Adrenal gland (tissue), 12 donors: ENCODE measurements around the gene C9orf50. TPM values are rescaled to one million over a fixed set of nuclear protein-coding genes. Genes with fewer than 3 reads are reported as not detected.

Source experiments
- DNase-seq, 7 donors: peaks; one replicate each; pipeline ENCODE4 v3.0.0-alpha.2; 2019 to 2020
- H3K27ac ChIP-seq, 5 donors: fragments of 200-600 bp; sonication (generic) in 4 of 5; 1 replicate in 3 of 5; 2 replicates in 2 of 5; pipeline versions ENCODE4 v1.5.1 to v1.8.0; 2016 to 2020; ENCODE audit warnings: mild to moderate bottlenecking in 1 of 5
- H3K27me3 ChIP-seq: fragments of 200-600 bp; 2 replicates; pipeline ENCODE4 v1.8.0; 2021
- H3K36me3 ChIP-seq, 2 donors: fragments of 200-600 bp; replicated peaks in 1 of 2; 1 replicate in 1 of 2; 2 replicates in 1 of 2; pipeline versions ENCODE4 v1.5.1 to v1.8.0; 2018 to 2022
- H3K4me1 ChIP-seq, 2 donors: fragments of 200-600 bp; replicated peaks in 1 of 2; 1 replicate in 1 of 2; 2 replicates in 1 of 2; pipeline versions ENCODE4 v1.5.1 to v1.8.0; 2018 to 2021
- H3K4me3 ChIP-seq, 4 donors: fragments of 200-600 bp; sonication (generic) in 3 of 4; one replicate each; pipeline ENCODE4 v1.5.1; 2016 to 2018
- H3K9me3 ChIP-seq, 3 donors: fragments of 200-600 bp; sonication (generic) in 1 of 3; replicated peaks in 1 of 3; 1 replicate in 2 of 3; 2 replicates in 1 of 3; pipeline versions ENCODE4 v1.5.1 to v1.8.0; 2016 to 2021
- POLR2A ChIP-seq, 2 donors: fragments of 450-650 bp; IDR thresholded peaks; one replicate each; pipeline ENCODE4 v1.6.1; 2017; ENCODE audit warnings: antibody characterized with exemption in 2 of 2, mild to moderate bottlenecking in 2 of 2, moderate library complexity in 1 of 2
- WGBS, 4 donors: extraction: QIAGEN DNeasy Blood & Tissue Kit in 2 of 4; methylation state at CpG; one replicate each; pipeline versions ENCODE4 v1.1.5 to v1.1.7; 2013 to 2017; 5-methylcytosine and 5-hydroxymethylcytosine counted together
- intact Hi-C, 2 donors: fragments of 100-400 bp; cut with DNase I; formaldehyde crosslinking; loops; one replicate each; pipeline versions ENCODE4 v1.14.1 to v1.15.0; 2022 to 2023
- polyA plus RNA-seq, 3 donors: library from polyadenylated mRNA; stranded (reverse); fragments of 200-250 nt in 2 of 3; fragments of 350-450 nt in 1 of 3; fragmentation: Illumina TruSeq in 1 of 3; extraction: RNeasy Lipid Tissue Mini Kit (QIAGEN cat#74804) in 1 of 3; gene quantifications; one replicate each; pipeline ENCODE4 v1.2.3, GENCODE V29; 2013 to 2014
- total RNA-seq, 9 donors: library from RNA; depleted of rRNA in 4 of 9; stranded (reverse); fragments of >200 nt in 4 of 9; fragments of 120-200 nt in 1 of 9; fragmentation: NEBNext Ultra II Directional in 1 of 9; extraction: Animal tissue kit (Norgen Biotek cat#: 25700) in 1 of 9; gene quantifications; one replicate each; pipeline versions ENCODE4 v1.1.0 to v1.2.4, GENCODE V29; 2013 to 2023
- TF ChIP-seq, protein P1 (sequence below), 6 experiments: fragments of 450-650 bp in 4 of 6; fragments of 200-600 bp in 2 of 6; sonication (generic) in 1 of 6; IDR thresholded peaks; 1 replicate in 5 of 6; 2 replicates in 1 of 6; pipeline versions ENCODE4 v1.5.1 to v1.8.0; 2016 to 2021; ENCODE audit warnings: antibody characterized with exemption in 6 of 6, mild to moderate bottlenecking in 2 of 6, moderate library complexity in 1 of 6
- donor health status: healthy with polysubstance abuse.
- donor health status: Bipolar disorder and iron deficiency.
- donor health status: DM: yes; HTN: yes; CAD: no.
- donor health status: DM: no; HTN: no; CAD: no.
- donor health status: DM: no; HTN: no; CAD: no.
- donor health status: DM: yes; HTN: yes; CAD: no.

C9orf50 gene
- total and polyA plus RNA-seq, 12 donors = 0.11 to 0.74 (median 0.37) TPM; not detected in 7

DNA sequence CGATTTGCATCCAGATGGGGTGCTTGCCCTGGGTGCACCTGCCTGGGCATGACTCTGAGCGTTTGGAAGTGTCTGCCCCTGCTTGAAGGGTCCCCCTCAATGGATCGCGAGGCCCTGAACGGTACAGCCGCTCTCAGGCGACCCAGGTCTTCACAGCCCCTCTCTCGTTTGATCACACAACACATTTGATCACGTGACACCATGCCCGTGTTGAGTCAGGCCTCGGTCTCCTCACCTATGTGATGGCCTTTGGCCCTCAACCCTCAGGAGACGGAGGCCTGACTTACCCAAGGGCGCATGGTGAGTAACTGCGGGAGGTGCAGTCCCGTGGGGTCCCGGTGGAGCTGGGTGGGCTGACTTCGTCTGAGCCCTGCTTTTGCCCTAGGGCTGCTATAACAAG lies 24.0 kb upstream of the C9orf50 start:
- Histone ChIP-seq H3K36me3 (no peaks in the 10 kb centered on the region), H3K4me1 (peaks cover 13 to 16% of the 10 kb centered on the region in 2 donors), H3K4me3 (no peak overlapping the region), H3K27ac (no peak overlapping the region), H3K27me3 (no peaks in the 10 kb centered on the region), H3K9me3 (no peaks in the 10 kb centered on the region)
- WGBS, 4 donors = 74 to 79% (median 78%) methylated on average over 16 to 17 of the region's 17 CpGs
- intact Hi-C loops = loop anchor here (5.0 kb wide), 3 partner anchors 77 to 142 kb away; no protein-coding TSS in a partner anchor
- no peak for DNase-seq
- TF ChIP-seq, protein P1, sequence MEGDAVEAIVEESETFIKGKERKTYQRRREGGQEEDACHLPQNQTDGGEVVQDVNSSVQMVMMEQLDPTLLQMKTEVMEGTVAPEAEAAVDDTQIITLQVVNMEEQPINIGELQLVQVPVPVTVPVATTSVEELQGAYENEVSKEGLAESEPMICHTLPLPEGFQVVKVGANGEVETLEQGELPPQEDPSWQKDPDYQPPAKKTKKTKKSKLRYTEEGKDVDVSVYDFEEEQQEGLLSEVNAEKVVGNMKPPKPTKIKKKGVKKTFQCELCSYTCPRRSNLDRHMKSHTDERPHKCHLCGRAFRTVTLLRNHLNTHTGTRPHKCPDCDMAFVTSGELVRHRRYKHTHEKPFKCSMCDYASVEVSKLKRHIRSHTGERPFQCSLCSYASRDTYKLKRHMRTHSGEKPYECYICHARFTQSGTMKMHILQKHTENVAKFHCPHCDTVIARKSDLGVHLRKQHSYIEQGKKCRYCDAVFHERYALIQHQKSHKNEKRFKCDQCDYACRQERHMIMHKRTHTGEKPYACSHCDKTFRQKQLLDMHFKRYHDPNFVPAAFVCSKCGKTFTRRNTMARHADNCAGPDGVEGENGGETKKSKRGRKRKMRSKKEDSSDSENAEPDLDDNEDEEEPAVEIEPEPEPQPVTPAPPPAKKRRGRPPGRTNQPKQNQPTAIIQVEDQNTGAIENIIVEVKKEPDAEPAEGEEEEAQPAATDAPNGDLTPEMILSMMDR (IDR thresholded peaks at IDR 0.05) = no peak
- no peak for TF ChIP-seq POLR2A (IDR thresholded peaks at IDR 0.05)

DNA sequence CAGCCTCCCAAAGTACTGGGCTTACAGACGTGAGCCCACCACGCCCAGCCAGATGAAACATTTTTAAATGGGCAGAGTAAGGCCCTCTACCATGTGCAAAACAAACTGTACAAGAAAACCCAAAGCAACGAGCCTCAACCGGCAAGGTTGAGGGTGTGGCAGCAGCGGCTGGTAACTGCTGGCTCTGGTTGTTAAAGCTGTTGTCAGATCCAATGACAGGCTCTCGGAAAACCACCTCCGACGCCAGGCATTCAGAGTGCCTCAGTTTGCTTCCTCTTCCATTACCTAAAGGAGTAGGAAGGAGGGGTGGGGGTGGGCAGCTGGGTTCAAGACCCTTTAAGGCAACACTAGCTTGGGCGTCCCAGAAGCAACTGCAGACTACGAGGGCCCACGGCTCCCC lies 23.5 kb upstream of the C9orf50 start:
- Histone ChIP-seq H3K27ac (no peak overlapping the region), H3K9me3 (no peaks in the 10 kb centered on the region), H3K4me3 (no peak overlapping the region), H3K27me3 (no peaks in the 10 kb centered on the region), H3K36me3 (peaks cover 0 to 1% of the 10 kb centered on the region in 2 donors), H3K4me1 (peaks cover 18 to 21% of the 10 kb centered on the region in 2 donors)
- whole genome bisulfite sequencing, 4 donors = 62 to 85% (median 77%) methylated on average over 9 to 11 of the region's 11 CpGs
- intact Hi-C loops = loop anchor here in 1 of 2 donors (5.0 kb wide), 1 partner anchor 138 kb away; no protein-coding TSS in a partner anchor
- no peak for TF ChIP-seq POLR2A (IDR thresholded peaks at IDR 0.05)
- TF ChIP-seq, protein P1 (IDR thresholded peaks at IDR 0.05) = no peak
- DNase-seq = peak in 1 of 7 donors; percentile 12

DNA sequence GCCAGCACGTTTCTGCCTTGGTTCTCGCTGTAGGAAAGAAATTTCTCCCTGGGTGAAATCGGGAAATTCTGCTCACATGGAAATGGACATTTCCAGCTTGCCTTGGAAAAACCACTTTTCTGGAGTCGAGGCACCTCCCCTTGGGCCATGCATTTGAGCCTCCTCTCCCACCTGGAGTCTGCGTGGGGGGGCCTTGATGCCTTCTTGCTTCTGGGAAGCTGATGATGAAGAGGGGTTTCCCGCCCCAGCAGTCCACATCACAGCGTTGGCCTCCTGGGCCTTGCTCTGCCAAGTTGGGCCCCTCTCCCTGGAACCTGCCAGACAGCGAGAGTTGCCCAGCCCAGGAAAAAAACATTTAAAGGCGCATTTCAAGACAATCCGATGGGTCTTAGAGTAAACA lies 22.8 kb upstream of the C9orf50 start:
- no peak for TF ChIP-seq POLR2A (IDR thresholded peaks at IDR 0.05)
- TF ChIP-seq, protein P1 (IDR thresholded peaks at IDR 0.05) = no peak
- WGBS, 4 donors = 85 to 94% (median 91%) methylated on average over 10 of the region's 10 CpGs

DNA sequence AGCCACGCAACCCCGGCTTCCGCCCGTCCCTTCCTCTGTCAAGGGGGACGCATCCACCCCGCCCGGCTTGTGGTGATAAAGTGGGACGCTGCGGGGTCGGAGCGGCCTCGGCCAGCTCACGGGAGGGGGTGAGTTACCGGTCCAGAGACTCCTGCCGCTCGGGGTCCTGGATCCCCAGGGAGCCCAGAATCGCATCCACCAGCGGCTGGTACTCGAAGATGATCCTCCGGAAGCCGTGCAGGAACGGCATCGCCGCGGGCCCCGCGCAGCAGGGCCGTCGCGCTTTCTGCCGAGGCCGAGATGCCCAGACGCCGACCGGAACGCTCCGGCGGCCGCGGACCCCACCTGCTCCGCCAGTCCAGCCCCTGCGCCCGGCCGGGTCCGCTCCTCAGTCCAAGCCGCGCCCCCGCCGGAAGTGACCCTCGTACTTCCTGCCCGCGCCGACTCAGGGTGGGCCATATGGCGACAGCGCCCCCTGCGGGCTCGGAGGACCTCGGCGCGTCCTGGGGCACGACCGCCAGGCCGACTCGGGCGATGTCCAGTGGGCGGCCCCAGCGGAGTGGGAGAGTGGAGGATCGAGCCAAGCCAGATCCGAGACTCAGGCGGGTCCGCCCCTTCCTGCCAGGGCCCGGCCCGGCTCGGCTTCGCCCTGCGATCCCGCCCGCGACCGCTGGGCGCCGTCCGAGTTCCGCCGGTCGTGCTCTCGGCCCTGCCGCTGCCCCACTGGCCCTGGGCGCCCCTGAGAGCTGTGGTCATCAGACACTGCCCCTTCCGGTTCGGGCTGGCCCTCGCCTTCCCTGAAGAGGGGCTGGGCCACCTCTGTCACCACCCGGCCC lies 21.1 kb upstream of the C9orf50 start, which contains the start of gene ASB6:
Gene ASB6 (minus strand): TSS at position 402 of the 836 bp plus-strand sequence. CDS start 152 bp downstream, at position 250.
- WGBS, 4 donors = 0 to 7% (median 1%) methylated on average over 3 to 93 of the region's 93 CpGs
- peak; percentile 41 to 68 for TF ChIP-seq POLR2A (IDR thresholded peaks at IDR 0.05)
- TF ChIP-seq, protein P1 (IDR thresholded peaks at IDR 0.05) = peak; percentile 98 to 100 (median 99)
- H3K4me1 ChIP-seq = peaks cover 18 to 25% of the 10 kb centered on the region in 2 donors
- peak; percentile 97 to 98 (median 98) for DNase-seq
- H3K27me3 ChIP-seq = no peaks in the 10 kb centered on the region
- H3K4me3 ChIP-seq = peak within 1 kb of the TSS; percentile 61 to 99 (median 77)
- intact Hi-C loops = loop anchor here in 1 of 2 donors (5.0 kb wide), 1 partner anchor 140 kb away; no protein-coding TSS in a partner anchor
- H3K36me3 ChIP-seq = peaks cover 0 to 25% of the 10 kb centered on the region in 2 donors
- no peaks in the 10 kb centered on the region for H3K9me3 ChIP-seq
- peak within 1 kb of the TSS; percentile 62 to 85 (median 73) for H3K27ac ChIP-seq

More for the DNA sequence above, 22.8 kb upstream of the C9orf50 start:
- peaks cover 18 to 25% of the 10 kb centered on the region in 2 donors for H3K4me1 ChIP-seq
- no peaks in the 10 kb centered on the region for H3K9me3 ChIP-seq
- DNase-seq = peak in 2 of 7 donors; percentile 15 to 20
- no peak overlapping the region for H3K27ac ChIP-seq
- H3K4me3 ChIP-seq = no peak overlapping the region
- intact Hi-C loops = loop anchor here in 1 of 2 donors (5.0 kb wide), 1 partner anchor 139 kb away; no protein-coding TSS in a partner anchor
- H3K27me3 ChIP-seq = no peaks in the 10 kb centered on the region
- H3K36me3 ChIP-seq = peaks cover 0 to 8% of the 10 kb centered on the region in 2 donors
